ENCODE results near the gene AKNAD1.

AKNAD1 gene

DNA sequence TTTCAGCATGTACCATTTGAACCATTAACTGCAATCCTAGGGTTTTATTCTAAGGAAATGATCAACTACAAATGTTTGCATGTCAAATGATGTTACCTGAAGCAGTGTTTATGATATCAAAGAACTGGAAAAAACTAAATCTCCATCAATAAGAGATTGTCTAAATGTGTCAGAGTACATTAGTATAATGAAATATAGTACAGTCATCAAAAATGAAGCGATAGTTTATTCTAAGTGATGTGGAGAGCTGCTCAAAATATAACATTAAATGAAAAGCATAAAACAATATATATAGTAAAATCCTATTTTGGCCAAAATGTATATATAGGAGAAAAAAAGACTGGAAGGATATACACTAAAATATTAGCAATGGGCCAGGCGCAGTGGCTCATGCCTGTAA lies 24.0 kb downstream of the AKNAD1 start:
- no peaks in the 10 kb centered on the region for H3K9me3 ChIP-seq
- no peaks in the 10 kb centered on the region for H3K36me3 ChIP-seq
- TF ChIP-seq, protein P1, sequence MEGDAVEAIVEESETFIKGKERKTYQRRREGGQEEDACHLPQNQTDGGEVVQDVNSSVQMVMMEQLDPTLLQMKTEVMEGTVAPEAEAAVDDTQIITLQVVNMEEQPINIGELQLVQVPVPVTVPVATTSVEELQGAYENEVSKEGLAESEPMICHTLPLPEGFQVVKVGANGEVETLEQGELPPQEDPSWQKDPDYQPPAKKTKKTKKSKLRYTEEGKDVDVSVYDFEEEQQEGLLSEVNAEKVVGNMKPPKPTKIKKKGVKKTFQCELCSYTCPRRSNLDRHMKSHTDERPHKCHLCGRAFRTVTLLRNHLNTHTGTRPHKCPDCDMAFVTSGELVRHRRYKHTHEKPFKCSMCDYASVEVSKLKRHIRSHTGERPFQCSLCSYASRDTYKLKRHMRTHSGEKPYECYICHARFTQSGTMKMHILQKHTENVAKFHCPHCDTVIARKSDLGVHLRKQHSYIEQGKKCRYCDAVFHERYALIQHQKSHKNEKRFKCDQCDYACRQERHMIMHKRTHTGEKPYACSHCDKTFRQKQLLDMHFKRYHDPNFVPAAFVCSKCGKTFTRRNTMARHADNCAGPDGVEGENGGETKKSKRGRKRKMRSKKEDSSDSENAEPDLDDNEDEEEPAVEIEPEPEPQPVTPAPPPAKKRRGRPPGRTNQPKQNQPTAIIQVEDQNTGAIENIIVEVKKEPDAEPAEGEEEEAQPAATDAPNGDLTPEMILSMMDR (IDR thresholded peaks at IDR 0.05): no peak
- intact Hi-C loops (cut with DNase I; ENCODE audit: low total_unique reads): no loop called here
- DNase-seq: no peak
- H3K4me1 ChIP-seq: peaks cover 0 to 38% (median 19%) of the 10 kb centered on the region in 4 donors
- H3K4me3 ChIP-seq: no peak overlapping the region
- H3K27me3 ChIP-seq: no peaks in the 10 kb centered on the region
- no peak overlapping the region for H3K27ac ChIP-seq

DNA sequence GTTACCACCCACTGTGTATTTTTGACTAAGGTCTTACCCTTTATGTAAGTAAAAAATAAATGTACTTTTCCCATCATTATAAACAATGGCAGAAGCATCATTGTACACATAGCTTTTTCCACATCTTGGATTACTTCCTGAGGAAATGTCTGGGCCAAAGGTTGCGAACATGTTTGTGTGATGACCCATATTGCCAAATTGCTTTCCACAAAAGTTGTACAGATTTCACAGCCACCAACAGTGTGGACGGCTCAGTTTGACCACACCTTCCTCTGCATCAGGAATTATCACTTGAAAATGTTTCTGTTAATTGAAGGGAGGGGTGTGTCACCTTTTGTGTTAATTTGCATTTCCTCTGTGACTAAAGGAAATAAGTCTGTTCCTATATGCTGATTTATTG lies 25.7 kb downstream of the AKNAD1 start:
- no peak for DNase-seq
- H3K9me3 ChIP-seq: no peaks in the 10 kb centered on the region
- TF ChIP-seq, protein P1 (IDR thresholded peaks at IDR 0.05): no peak
- no peak overlapping the region for H3K4me3 ChIP-seq
- H3K36me3 ChIP-seq: no peaks in the 10 kb centered on the region
- peaks cover 0 to 40% (median 20%) of the 10 kb centered on the region in 4 donors for H3K4me1 ChIP-seq
- intact Hi-C loops (cut with DNase I; ENCODE audit: low total_unique reads): no loop called here
- H3K27ac ChIP-seq: peak overlapping the region; percentile 60 to 78
- H3K27me3 ChIP-seq: no peaks in the 10 kb centered on the region

DNA sequence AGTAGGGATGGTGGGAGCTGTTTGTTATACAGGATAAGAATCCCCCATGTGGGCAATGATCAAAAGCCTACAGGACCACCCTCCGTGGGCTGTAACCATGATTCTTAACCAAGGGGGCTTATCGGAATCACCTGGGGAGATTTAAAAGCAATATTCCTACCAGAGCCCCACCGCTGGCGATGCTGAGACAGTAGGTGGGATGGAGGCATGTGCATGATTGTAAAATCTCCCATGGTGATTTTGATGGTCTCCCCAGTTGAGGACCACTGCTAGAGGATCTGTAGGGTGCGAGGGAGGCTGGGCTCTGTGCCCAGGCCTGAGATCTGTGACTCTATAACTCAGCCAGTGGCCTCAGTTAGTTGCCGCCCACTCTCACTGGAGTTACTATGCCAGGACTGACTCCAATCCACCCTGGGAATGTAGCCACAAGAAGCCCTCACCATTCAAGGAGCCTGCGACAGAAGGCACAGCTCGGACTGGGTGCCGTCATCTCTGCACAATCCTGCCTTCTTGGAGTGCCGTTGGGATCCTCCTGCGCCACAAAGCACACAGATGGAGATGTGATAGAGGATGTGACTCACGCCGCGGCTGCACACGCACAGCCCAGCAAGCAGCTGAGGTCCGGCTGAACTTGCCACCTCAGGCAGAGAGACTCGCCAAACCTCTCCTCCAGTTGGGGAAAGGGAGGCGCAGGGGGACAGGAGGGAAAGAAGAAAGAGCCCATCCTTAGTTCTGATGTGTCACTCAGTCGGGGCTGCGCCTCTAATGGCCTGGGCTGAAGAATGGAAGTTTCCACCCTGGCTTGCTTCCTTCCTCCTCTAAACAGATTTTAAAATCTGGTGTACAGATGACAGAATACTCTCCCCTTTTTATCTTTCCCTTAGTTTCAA lies 26.5 kb downstream of the AKNAD1 start:
- Histone ChIP-seq H3K9me3 (no peaks in the 10 kb centered on the region), H3K36me3 (no peaks in the 10 kb centered on the region), H3K4me3 (peak overlapping the region; percentile 7 to 8), H3K27ac (peak overlapping the region; percentile 60 to 78), H3K4me1 (peaks cover 0 to 40% (median 20%) of the 10 kb centered on the region in 4 donors), H3K27me3 (no peaks in the 10 kb centered on the region)
- TF ChIP-seq, protein P1 (IDR thresholded peaks at IDR 0.05): no peak
- peak; percentile 85 to 92 for DNase-seq
- intact Hi-C loops (cut with DNase I; ENCODE audit: low total_unique reads): no loop called here

DNA sequence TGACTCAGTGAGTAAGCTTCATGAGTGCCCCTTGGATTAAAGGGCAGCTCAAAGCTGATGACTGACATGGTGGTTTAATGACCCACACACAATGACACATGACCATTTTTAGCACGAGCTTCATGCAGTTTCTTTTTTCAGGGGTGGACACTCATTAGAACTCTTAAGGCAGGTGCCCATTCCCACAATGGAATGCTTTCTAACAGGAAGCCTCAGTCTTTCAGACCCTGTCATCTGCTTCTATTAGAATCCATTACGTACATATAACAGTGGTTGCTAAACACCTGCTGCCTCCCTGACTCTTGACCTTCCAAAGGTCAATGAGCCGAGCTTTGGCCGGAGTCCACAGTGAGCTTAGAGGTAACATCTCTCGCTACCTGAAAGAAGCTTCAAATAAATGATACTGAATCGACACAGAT lies 27.4 kb downstream of the AKNAD1 start:
- DNase-seq: no peak
- intact Hi-C loops (cut with DNase I; ENCODE audit: low total_unique reads): loop anchor here (2.0 kb wide), 1 partner anchor 69 kb away; no protein-coding TSS in a partner anchor
- TF ChIP-seq, protein P1 (IDR thresholded peaks at IDR 0.05): no peak
- peaks cover 0 to 40% (median 20%) of the 10 kb centered on the region in 4 donors for H3K4me1 ChIP-seq
- H3K9me3 ChIP-seq: no peaks in the 10 kb centered on the region
- no peaks in the 10 kb centered on the region for H3K27me3 ChIP-seq
- H3K36me3 ChIP-seq: no peaks in the 10 kb centered on the region
- no peak overlapping the region for H3K4me3 ChIP-seq
- peak overlapping the region; percentile 60 to 78 for H3K27ac ChIP-seq

DNA sequence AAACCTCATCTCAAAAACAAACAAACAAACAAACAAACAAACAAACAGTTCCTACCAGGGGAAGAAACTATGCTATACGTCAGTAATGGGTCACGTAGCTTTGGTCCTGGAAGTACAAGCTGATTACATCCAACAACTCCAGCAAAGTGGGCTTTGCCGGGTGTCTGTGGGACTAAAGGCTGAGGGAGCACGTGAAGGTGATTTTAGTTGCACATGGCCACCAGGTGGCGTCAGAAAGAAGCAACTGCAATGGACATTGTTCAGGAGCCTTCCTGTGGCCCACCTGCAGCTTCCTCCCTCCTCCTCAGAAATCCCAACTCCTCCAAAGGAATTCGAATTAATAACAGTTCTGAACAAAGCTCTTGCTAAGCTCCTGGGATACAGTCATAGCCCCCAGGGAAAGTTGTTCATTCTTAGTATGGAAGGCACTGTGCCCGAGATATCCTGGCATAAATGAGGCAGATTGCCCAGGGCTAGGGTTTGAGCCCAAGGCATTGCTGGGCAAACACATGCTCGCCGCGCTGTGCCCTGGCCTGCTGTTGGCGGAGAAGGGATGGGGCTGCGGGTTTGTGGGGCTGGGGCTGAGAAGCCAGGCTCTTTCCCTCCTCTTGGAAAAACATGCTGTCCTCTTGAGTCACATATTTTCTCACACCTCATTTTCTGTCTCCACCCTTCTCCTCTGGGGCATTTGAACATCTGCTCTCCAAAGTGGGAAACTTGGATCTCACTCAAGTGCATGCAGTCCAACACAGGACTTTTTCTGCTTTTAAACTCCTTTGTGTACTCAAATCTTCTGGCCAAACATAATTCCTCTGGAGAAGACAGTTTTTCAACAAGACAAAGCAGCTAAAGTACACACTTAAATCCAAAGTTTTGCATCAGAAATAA lies 28.6 kb downstream of the AKNAD1 start:
- no peaks in the 10 kb centered on the region for H3K36me3 ChIP-seq
- intact Hi-C loops (cut with DNase I; ENCODE audit: low total_unique reads): loop anchor here (2.0 kb wide), 1 partner anchor 70 kb away; no protein-coding TSS in a partner anchor
- DNase-seq: peak; percentile 80 to 91
- TF ChIP-seq, protein P1 (IDR thresholded peaks at IDR 0.05): peak; percentile 68 to 88
- no peaks in the 10 kb centered on the region for H3K9me3 ChIP-seq
- H3K4me1 ChIP-seq: peaks cover 0 to 40% (median 20%) of the 10 kb centered on the region in 4 donors
- peak overlapping the region in 1 of 2 donors; percentile 27 for H3K4me3 ChIP-seq
- H3K27ac ChIP-seq: peak overlapping the region; percentile 60 to 78
- no peaks in the 10 kb centered on the region for H3K27me3 ChIP-seq

Data from tibial artery (tissue), 4 donors.